GM18508 (cell line): ENCODE measurements around the gene NOTO.
"Not testable (repeated sequence)": the region's sequence is repeated elsewhere in the genome, so short reads cannot be mapped to it uniquely, and the experiment has no call there.

Experiments used
- ATAC-seq: cut with Tn5 transposase; IDR thresholded peaks from one replicate; pipeline ENCODE4 v1.9.1; 2021; ENCODE audit warnings: moderate number of reproducible peaks; ENCODE audit not compliant: insufficient read depth, unreplicated experiment

NOTO gene

GRCh38 chr2:73202156-73203054 is at the start of gene NOTO:
Gene NOTO, plus strand, starts transcription at chr2:73202574. Its CDS starts 93 bp downstream, at chr2:73202667.
- ATAC-seq: no peak

- ATAC-seq: no peak
Observed at GRCh38 chr2:73156539-73157124, 45.7 kb upstream of the NOTO start.

- ATAC-seq: no peak
Observed at GRCh38 chr2:73162856-73163391, 39.5 kb upstream of the NOTO start.

GRCh38 chr2:73163483-73164367 is 38.6 kb upstream of the NOTO start:
- no peak for ATAC-seq

GRCh38 chr2:73165978-73166377 is 36.4 kb upstream of the NOTO start:
- ATAC-seq: not testable (repeated sequence)

GRCh38 chr2:73166813-73167212 is 35.6 kb upstream of the NOTO start:
- ATAC-seq: not testable (repeated sequence)

- not testable (repeated sequence) for ATAC-seq
Observed at GRCh38 chr2:73168348-73168747, 34.0 kb upstream of the NOTO start.

- not testable (repeated sequence) for ATAC-seq
Observed at GRCh38 chr2:73170341-73170740, 32.0 kb upstream of the NOTO start.

GRCh38 chr2:73172963-73173362 is 29.4 kb upstream of the NOTO start:
- ATAC-seq: no peak

GRCh38 chr2:73173781-73174180 is 28.6 kb upstream of the NOTO start:
- no peak for ATAC-seq

- no peak for ATAC-seq
Observed at GRCh38 chr2:73174244-73174643, 28.1 kb upstream of the NOTO start.

GRCh38 chr2:73174941-73175662 is 27.3 kb upstream of the NOTO start:
- ATAC-seq: no peak

GRCh38 chr2:73175663-73176204 is 26.6 kb upstream of the NOTO start:
- no peak for ATAC-seq

- ATAC-seq: no peak
Observed at GRCh38 chr2:73176205-73176880, 26.0 kb upstream of the NOTO start.

GRCh38 chr2:73176881-73177644 is 25.3 kb upstream of the NOTO start:
- ATAC-seq: peak; percentile 67

GRCh38 chr2:73177645-73178255 is 24.6 kb upstream of the NOTO start:
- no peak for ATAC-seq

- no peak for ATAC-seq
Observed at GRCh38 chr2:73185965-73186364, 16.4 kb upstream of the NOTO start.

GRCh38 chr2:73187549-73187948 is 14.8 kb upstream of the NOTO start:
- no peak for ATAC-seq
